KOPT-K1 (cell line): ENCODE data around the gene CLEC4E.
"Not testable (repeated sequence)": the region's sequence is repeated elsewhere in the genome, so short reads cannot be mapped to it uniquely, and the experiment has no call there.

ENCODE experiments used
- H3K27ac ChIP-seq: fragments of 200-600 bp; sonication (generic); 2 replicates; pipeline ENCODE4 v1.5.1; 2016; ENCODE audit warnings: antibody characterized with exemption, mild to moderate bottlenecking, low read depth, low read length; ENCODE audit not compliant: poor library complexity, severe bottlenecking
- H3K36me3 ChIP-seq: fragments of 200-600 bp; sonication (generic); 2 replicates; pipeline ENCODE4 v1.5.1; 2017; ENCODE audit warnings: antibody characterized with exemption, mild to moderate bottlenecking, low read length, moderate library complexity; ENCODE audit not compliant: insufficient read depth
- H3K9me3 ChIP-seq: fragments of 200-600 bp; sonication (generic); 2 replicates; pipeline ENCODE4 v1.5.1; 2017; ENCODE audit warnings: antibody characterized with exemption, low read length, mild to moderate bottlenecking; ENCODE audit not compliant: insufficient read depth, poor library complexity, severe bottlenecking

Gene CLEC4E

DNA sequence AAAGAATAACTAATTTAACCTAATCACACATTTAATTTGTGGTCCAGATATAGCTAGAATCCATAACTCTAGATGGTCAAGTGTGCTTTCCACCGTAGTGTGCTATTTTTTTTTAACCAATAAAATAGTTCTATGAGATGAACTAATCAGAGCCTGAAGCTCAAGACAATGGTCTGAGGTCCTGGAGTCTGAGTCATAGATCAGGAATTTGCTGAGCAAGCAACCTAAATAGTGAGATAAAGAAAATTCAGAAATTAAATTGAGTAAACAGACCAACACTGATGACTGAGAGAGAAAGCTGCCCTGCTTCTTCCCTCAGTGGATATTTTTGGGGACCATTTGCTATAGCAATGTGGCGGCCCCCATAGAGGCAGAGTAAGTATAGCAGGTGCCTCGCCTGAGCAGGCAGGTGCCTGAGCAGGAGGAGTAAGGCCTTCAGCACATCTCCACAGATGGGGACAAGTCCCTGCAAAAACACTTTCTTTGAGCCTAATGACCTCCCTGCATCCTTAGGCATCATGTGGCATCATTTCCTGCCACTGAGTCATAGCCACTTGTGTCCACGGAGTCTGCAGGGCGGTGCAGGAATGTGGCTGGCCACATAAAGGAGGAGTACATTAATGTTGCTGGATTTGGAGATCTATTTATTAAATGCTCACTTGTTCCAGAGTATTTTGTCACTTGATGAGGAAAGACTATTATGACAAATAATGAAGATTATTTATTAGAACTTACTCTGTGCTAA, 13.9 kb upstream of the CLEC4E start:
- H3K36me3 ChIP-seq: no peaks in the 10 kb centered on the region
- no peak overlapping the region for H3K27ac ChIP-seq
- H3K9me3 ChIP-seq: no peaks in the 10 kb centered on the region

DNA sequence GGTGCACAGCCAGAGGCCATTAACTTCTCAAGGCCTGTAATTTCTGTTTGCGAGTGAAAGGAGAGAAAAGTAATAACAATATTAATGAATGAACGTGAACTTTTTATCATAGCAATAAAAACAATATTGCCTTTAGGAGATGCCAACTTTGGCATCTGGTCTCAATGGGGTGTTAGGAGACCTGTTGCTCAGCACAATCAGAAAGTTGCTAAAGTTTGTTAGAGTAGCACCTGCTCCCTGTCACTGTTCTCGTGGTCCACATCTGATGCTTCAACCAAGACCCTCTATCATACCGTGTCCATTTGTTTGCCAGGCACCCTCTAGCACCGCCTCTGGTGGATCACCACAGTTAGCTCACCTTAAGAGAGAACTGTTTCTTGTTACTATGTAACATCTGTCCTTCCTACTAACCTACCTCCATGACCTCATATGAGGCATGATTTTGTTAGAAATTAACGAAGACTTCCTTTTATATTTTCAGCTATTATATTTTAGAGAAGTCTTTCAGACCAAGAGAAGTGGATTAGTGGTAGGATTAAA, 12.5 kb upstream of the CLEC4E start:
- H3K36me3 ChIP-seq: no peaks in the 10 kb centered on the region
- no peaks in the 10 kb centered on the region for H3K9me3 ChIP-seq
- no peak overlapping the region for H3K27ac ChIP-seq

GRCh38 chr12:8549381-8549780, 8.7 kb upstream of the CLEC4E start:
- H3K9me3 ChIP-seq: no peaks in the 10 kb centered on the region
- no peaks in the 10 kb centered on the region for H3K36me3 ChIP-seq
- no peak overlapping the region for H3K27ac ChIP-seq

DNA sequence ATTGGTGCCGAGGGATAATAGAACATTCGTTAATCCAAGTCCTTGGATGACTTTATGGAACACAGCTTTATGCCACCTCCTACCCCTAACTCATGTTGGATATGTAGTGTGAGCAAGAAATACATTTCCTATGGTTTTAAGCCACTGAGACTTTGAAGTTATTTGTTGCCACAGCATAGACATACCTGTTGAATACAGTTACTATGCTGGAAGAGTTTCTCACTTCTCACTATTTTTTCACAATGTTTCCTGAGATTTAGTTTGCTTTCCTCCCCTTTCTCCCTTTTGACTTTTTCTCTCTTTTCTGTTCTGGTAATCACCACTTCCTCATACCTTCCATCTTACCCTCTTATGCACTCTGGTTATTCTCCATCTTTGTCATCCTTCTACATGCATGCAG, 7.5 kb upstream of the CLEC4E start:
- Histone ChIP-seq H3K27ac (no peak overlapping the region), H3K9me3 (no peaks in the 10 kb centered on the region)

GRCh38 chr12:8547645-8548044, 6.9 kb upstream of the CLEC4E start:
- Histone ChIP-seq H3K36me3 (no peaks in the 10 kb centered on the region), H3K9me3 (no peaks in the 10 kb centered on the region), H3K27ac (no peak overlapping the region)

More for the DNA sequence above, 7.5 kb upstream of the CLEC4E start:
- no peaks in the 10 kb centered on the region for H3K36me3 ChIP-seq

DNA sequence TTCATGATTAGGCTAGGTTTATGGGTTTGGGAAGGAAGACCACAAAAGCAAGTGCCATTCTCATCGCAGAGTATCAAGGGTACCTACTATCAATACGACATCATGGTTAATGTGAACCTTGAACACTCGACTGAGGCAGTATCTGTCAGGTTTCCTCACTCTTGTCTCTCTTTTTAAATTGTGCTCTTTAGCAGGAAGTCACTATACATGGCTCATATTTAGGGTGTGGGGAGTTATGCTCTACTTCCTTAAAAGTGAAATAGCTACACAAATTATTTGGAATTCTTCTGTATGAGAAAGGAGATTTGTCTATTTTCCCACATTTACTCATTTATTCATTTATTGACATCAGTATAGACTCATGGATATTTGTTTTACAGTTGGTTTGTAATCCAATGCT, 5.9 kb upstream of the CLEC4E start:
- no peak overlapping the region for H3K27ac ChIP-seq
- H3K36me3 ChIP-seq: no peaks in the 10 kb centered on the region
- H3K9me3 ChIP-seq: no peaks in the 10 kb centered on the region

DNA sequence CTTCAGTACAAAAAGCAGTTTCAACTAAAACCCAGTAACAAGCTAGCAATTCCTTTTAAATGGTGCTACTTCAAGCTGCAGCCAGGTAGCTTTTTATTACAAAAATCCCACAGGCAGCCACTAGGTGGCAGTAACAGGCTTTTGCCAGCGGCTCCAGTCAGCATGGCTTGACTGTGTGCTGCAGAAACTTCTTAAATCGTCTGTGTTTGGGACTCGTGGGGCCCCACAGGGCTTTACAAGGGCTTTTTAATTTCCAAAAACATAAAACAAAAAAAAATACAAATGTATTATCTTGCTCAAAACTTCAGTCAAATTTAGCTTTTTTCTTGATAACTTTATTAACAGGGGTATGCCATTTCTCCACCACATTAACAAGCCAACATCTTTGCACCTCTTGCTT, 3.6 kb upstream of the CLEC4E start:
- no peaks in the 10 kb centered on the region for H3K9me3 ChIP-seq
- H3K36me3 ChIP-seq: no peaks in the 10 kb centered on the region
- no peak overlapping the region for H3K27ac ChIP-seq

DNA sequence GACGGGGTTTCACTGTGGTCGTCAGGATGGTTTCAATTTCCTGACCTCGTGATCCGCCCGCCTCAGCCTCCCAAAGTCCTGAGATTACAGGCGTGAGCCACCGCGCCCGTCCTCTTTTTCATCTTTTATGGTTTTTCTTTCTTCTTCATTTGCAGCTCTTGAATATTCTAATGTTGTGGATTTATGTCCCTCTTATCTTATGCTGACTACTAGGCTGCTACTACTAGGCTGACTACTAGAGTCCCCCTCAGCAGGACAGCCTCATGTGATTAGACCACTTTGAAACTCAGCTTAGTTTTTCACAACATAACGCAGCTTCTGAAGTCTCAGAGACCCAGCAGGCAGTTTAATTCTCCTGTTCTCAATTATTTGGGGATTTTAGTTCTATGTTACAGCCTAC, 857 bp upstream of the CLEC4E start:
- no peak overlapping the region for H3K27ac ChIP-seq

GRCh38 chr12:8537820-8538219, 2.9 kb downstream of the CLEC4E start:
- not testable (repeated sequence) for H3K9me3 ChIP-seq, H3K36me3 ChIP-seq

More for the DNA sequence above, 857 bp upstream of the CLEC4E start:
- Histone ChIP-seq H3K9me3 (no peaks in the 10 kb centered on the region), H3K36me3 (no peaks in the 10 kb centered on the region)

DNA sequence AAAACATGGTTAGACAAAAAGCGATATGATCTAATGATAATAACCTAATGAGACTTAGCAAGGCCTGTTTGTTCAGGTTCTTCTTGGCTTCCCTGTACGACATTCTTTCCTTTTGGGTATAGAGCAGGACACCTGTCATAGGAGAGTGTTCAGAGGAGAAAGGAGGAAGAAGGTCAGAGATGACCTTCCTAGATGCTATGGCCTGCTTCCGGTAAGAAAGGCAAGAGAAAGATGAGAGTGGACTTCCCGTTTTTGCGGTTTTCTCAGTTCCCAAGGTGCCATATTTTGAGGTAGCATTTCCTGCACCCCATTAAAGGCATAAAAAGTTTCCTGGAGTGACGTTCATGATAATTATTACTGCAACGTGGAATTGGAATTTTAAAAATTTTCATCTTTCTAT, 8.7 kb downstream of the CLEC4E start:
- H3K9me3 ChIP-seq: no peaks in the 10 kb centered on the region
- no peak overlapping the region for H3K27ac ChIP-seq
- no peaks in the 10 kb centered on the region for H3K36me3 ChIP-seq

More at GRCh38 chr12:8537820-8538219, 2.9 kb downstream of the CLEC4E start:
- not testable (repeated sequence) for H3K27ac ChIP-seq

DNA sequence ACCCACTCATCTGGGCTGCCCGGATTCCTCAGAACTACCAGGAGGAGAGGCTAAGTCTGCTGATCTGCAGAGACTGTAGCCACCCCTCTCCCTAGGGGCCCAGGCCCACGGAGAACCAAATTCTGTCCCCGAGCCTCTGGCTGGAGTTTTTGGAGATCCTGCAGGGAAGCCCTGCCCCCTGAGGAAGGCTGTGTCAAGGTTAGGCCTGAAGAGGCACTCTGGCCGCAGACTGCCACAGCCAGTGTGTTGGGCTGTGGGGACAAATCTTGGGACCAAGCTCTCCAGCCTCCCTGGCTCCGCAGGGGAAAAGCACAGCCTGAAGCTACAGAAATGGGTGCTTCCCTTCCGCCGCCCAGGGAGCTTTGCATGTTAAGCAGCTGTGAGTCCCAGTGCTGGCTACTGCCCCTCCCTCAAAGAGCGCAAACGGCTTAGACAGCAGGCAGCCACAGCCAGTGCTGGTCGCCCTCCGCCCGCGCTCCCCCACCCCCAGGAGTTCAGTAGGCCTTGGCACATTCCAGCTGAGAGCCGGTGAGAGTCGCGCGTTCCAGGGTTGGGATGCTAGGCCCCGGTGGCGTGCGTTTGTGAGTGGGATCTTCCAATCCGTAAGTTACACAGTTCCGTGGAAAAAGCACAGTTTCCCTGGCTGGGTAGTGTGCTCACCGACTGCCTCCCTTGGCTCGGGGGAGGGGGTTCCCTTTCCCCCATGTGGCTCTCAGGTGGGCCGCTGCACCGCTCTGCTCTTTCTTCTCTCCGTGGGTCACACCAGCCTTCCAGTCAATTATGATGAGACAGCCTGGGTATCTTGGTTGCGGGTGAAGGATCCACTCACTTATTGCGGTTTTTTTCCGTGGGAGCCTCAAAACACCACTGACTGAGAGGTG, 13.2 kb downstream of the CLEC4E start:
- H3K9me3 ChIP-seq: no peaks in the 10 kb centered on the region
- no peak overlapping the region for H3K27ac ChIP-seq
- H3K36me3 ChIP-seq: no peaks in the 10 kb centered on the region

DNA sequence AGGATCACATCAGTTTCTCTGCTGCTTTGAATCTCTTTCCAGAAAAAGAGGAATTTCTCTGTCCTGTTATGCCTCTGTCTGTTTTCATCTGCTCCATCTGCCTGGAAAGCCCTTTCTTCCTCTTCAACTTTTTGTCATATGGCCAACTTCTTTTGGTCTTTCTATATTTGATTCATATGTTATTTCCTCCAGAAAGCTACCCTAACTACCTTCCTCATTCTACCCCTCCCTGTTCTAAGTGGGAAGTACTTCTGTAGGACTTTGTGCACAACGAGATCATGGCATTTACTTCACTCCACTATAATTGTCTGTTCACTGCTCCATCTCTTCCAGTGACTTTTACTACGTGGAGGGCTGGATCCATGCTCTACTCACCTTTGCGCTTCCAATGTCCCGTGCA, 21.5 kb downstream of the CLEC4E start:
- Histone ChIP-seq H3K27ac (no peak overlapping the region), H3K36me3 (no peaks in the 10 kb centered on the region), H3K9me3 (no peaks in the 10 kb centered on the region)

- H3K9me3 ChIP-seq: no peaks in the 10 kb centered on the region
- H3K27ac ChIP-seq: no peak overlapping the region
- H3K36me3 ChIP-seq: no peaks in the 10 kb centered on the region
These were observed 22.7 kb downstream of the CLEC4E start for GRCh38 chr12:8517971-8518370.

DNA sequence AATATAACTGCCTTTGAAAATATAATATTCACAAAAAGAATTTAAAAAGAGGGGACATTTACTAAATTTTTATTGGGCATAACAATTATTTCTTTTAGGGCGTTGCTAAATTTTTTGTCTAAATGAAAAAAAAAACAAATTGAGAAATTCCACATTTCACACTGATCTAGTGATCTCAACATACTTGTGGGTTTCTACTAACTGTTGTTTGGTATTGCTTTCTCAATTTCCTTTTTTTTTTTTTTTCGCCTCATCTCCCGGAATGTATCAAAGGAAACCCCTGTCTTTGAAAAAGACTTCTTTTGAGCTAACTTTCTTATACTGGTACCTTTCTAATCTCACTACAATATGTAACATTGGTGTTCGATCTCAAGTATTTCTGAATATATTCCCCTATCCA, 27.4 kb downstream of the CLEC4E start, which contains the start of gene CLEC4D:
Gene CLEC4D (plus strand): TSS at position 248 of the 400 bp plus-strand sequence. CDS start 230 bp downstream, outside the sequence.
- no peaks in the 10 kb centered on the region for H3K36me3 ChIP-seq
- H3K27ac ChIP-seq: no peak within 1 kb of the TSS
- H3K9me3 ChIP-seq: no peaks in the 10 kb centered on the region
